ENCODE data around the gene PRRT1.

DNA sequence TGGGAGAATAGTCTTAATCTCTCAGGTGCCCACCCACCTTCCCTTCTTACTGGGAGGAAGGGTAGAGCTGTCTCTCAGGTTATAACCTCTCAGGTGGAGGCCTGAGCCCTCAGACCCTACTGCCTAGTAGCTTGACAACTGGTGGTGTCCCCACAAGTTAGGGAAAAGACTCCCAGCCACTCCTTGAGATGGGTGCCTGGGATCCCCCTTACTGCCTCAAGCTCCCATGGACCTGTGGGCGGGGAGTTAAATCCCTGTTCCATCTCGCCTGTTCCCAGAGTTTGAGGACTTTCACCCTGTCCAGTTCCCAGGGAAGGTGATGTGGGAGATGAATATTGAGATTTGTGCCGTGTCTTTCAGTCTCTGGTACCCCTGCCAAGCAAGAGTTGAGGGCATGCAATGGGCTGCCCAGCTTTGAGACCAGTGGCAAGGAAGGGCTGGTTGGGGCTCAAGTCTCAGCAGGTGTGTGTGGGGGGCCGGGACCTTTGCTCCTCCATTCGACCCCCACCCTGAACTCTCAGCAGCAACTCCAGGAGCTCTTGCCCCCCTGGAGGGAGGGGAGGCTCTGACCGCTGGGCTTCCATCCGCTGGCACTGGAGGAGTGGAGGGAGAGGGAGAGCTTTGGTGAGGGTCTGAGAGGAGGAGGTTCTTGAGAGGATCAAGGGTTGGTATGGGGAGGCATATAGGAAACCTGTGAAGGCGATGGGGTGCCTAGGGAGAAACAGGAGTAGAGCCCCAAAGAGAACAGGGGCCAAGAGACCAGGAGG is 39.4 kb upstream of the PRRT1 start:
- TF ChIP-seq, protein P1, sequence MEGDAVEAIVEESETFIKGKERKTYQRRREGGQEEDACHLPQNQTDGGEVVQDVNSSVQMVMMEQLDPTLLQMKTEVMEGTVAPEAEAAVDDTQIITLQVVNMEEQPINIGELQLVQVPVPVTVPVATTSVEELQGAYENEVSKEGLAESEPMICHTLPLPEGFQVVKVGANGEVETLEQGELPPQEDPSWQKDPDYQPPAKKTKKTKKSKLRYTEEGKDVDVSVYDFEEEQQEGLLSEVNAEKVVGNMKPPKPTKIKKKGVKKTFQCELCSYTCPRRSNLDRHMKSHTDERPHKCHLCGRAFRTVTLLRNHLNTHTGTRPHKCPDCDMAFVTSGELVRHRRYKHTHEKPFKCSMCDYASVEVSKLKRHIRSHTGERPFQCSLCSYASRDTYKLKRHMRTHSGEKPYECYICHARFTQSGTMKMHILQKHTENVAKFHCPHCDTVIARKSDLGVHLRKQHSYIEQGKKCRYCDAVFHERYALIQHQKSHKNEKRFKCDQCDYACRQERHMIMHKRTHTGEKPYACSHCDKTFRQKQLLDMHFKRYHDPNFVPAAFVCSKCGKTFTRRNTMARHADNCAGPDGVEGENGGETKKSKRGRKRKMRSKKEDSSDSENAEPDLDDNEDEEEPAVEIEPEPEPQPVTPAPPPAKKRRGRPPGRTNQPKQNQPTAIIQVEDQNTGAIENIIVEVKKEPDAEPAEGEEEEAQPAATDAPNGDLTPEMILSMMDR (IDR thresholded peaks at IDR 0.05): no peak
- TF ChIP-seq ZFX (IDR thresholded peaks at IDR 0.05; ENCODE audit: borderline replicate concordance): no peak

Measured in 22Rv1 (cell line).